ENCODE measurements around the gene LRRC1. TPM values are rescaled to one million over a fixed set of nuclear protein-coding genes. Genes with fewer than 3 reads are reported as not detected.

LRRC1 gene
- polyA plus RNA-seq, 1 donor (not counting 4 experiments of a cell fraction or from before 2014, with no cell fraction given): 19.7 TPM

DNA sequence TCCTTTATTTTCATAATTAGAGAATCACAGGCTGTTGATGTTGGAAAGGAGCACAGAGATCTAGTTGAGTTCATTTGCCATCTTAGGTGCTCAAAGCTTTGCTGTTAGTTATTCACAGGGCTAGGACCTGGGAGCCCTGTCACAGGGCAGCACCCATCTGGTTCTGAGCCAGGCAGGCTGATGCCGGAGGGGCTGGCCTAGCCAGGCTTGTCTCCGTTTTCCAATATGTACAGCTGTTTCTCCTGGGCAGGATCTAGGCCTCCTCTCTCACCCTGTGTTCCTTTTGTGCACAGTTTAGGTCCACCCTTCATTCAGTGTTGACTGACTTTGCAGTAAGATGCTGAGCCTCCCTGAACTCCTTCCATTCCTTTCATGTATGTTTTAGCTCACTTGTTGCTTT is 33.4 kb downstream of the LRRC1 start:
- FAIRE-seq: peak; percentile 84

DNA sequence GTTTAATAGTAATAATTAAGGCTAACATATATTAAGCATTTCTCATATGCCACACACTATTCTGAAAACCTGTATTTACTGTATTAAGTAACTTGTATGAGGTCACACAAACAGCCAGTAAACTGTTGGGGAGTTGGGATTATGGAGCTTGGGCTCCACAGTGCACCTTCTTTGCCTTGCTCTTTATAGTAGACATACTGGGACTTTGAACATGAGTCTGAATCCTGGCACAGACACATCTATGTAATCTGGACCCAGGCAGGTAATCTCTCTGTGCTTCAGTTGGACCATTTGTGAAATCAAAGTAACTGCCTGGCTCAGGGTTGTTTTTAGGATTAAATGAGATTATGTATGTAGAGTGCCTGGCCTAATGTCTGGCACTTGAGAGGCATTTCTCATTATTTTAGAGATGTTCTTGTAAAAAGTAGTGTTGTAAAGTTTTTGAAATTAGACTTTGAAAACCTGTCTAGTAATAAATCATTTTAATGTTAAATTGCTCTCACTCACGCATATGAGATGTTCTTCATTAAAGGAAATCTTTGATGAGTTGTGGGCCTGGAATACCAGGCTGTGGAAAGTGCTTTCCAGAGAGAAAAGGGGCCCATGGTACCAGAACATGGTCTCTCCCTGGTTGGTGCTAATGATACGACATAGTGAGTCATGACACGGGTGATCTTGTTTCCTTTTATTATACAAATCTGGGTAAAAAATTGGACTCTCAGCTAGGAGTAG is 34.3 kb downstream of the LRRC1 start:
- Histone ChIP-seq H3K9me3 (ENCODE audit: control insufficient read depth, low read depth, low read length) (no peaks in the 10 kb centered on the region), H3K4me1 (ENCODE audit: control insufficient read depth, extremely low read depth, insufficient read depth, low read length) (peaks cover 72% of the 10 kb centered on the region), H3K4me2 (ENCODE audit: control insufficient read depth, extremely low read depth, insufficient read depth, low read depth, low read length) (peak overlapping the region; percentile 35), H3K9ac (ENCODE audit: control insufficient read depth, extremely low read depth, insufficient read depth, low read length) (no peak overlapping the region), H3K36me3 (ENCODE audit: control insufficient read depth in 2 of 2, extremely low read depth in 1 of 2, insufficient read depth in 2 of 2, low read length in 2 of 2) (no peaks in the 10 kb centered on the region), H4K20me1 (ENCODE audit: control insufficient read depth, extremely low read depth, insufficient read depth, low read length) (no peaks in the 10 kb centered on the region), H3K27me3 (ENCODE audit: control insufficient read depth, extremely low read depth, insufficient read depth, low read length) (no peaks in the 10 kb centered on the region), H2AFZ (ENCODE audit: control insufficient read depth, low read length) (no peak overlapping the region), H3K9me1 (ENCODE audit: control insufficient read depth, extremely low read depth, insufficient read depth, low read length) (no peaks in the 10 kb centered on the region), H3K4me3 (ENCODE audit: control insufficient read depth in 2 of 3, extremely low read depth in 1 of 3, insufficient read depth in 2 of 3, low read depth in 1 of 3, low read length in 3 of 3) (no peak overlapping the region), H3K27ac (ENCODE audit: control insufficient read depth, insufficient read depth, low read length) (peak overlapping the region; percentile 4), H3K79me2 (ENCODE audit: control insufficient read depth, insufficient read depth, low read length) (peaks cover 84% of the 10 kb centered on the region)
- dilution Hi-C loops (cut with MboI; ENCODE audit: extremely low pct_ligation_motif_present, low sequenced_read_pairs): no loop called here
- FAIRE-seq (peak; percentile 81), DNase-seq (ENCODE audit: low read depth, low spot score) (no peak)
- TF ChIP-seq, protein P1, sequence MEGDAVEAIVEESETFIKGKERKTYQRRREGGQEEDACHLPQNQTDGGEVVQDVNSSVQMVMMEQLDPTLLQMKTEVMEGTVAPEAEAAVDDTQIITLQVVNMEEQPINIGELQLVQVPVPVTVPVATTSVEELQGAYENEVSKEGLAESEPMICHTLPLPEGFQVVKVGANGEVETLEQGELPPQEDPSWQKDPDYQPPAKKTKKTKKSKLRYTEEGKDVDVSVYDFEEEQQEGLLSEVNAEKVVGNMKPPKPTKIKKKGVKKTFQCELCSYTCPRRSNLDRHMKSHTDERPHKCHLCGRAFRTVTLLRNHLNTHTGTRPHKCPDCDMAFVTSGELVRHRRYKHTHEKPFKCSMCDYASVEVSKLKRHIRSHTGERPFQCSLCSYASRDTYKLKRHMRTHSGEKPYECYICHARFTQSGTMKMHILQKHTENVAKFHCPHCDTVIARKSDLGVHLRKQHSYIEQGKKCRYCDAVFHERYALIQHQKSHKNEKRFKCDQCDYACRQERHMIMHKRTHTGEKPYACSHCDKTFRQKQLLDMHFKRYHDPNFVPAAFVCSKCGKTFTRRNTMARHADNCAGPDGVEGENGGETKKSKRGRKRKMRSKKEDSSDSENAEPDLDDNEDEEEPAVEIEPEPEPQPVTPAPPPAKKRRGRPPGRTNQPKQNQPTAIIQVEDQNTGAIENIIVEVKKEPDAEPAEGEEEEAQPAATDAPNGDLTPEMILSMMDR (optimal IDR thresholded peaks at IDR 0.05 in 1 of 3, IDR thresholded peaks at IDR 0.05 in 1 of 3, conservative IDR thresholded peaks at IDR 0.05 in 1 of 3; ENCODE audit: extremely low read depth in 1 of 3, insufficient read depth in 2 of 3, low read length in 3 of 3): no peak

More for the DNA sequence above, 33.4 kb downstream of the LRRC1 start:
- Histone ChIP-seq H3K27ac (ENCODE audit: control insufficient read depth, insufficient read depth, low read length) (peak overlapping the region; percentile 27), H3K4me1 (ENCODE audit: control insufficient read depth, extremely low read depth, insufficient read depth, low read length) (peaks cover 63% of the 10 kb centered on the region), H3K27me3 (ENCODE audit: control insufficient read depth, extremely low read depth, insufficient read depth, low read length) (no peaks in the 10 kb centered on the region), H3K9ac (ENCODE audit: control insufficient read depth, extremely low read depth, insufficient read depth, low read length) (no peak overlapping the region), H3K36me3 (ENCODE audit: control insufficient read depth in 2 of 2, extremely low read depth in 1 of 2, insufficient read depth in 2 of 2, low read length in 2 of 2) (no peaks in the 10 kb centered on the region), H3K9me1 (ENCODE audit: control insufficient read depth, extremely low read depth, insufficient read depth, low read length) (no peaks in the 10 kb centered on the region), H4K20me1 (ENCODE audit: control insufficient read depth, extremely low read depth, insufficient read depth, low read length) (no peaks in the 10 kb centered on the region), H3K79me2 (ENCODE audit: control insufficient read depth, insufficient read depth, low read length) (peaks cover 92% of the 10 kb centered on the region), H2AFZ (ENCODE audit: control insufficient read depth, low read length) (no peak overlapping the region), H3K9me3 (ENCODE audit: control insufficient read depth, low read depth, low read length) (no peaks in the 10 kb centered on the region), H3K4me2 (ENCODE audit: control insufficient read depth, extremely low read depth, insufficient read depth, low read depth, low read length) (peak overlapping the region; percentile 27), H3K4me3 (ENCODE audit: control insufficient read depth in 2 of 3, extremely low read depth in 1 of 3, insufficient read depth in 2 of 3, low read depth in 1 of 3, low read length in 3 of 3) (no peak overlapping the region)
- TF ChIP-seq, protein P1 (optimal IDR thresholded peaks at IDR 0.05 in 1 of 3, IDR thresholded peaks at IDR 0.05 in 1 of 3, conservative IDR thresholded peaks at IDR 0.05 in 1 of 3; ENCODE audit: extremely low read depth in 1 of 3, insufficient read depth in 2 of 3, low read length in 3 of 3): no peak
- no peak for TF ChIP-seq EZH2 (IDR thresholded peaks at IDR 0.05; ENCODE audit: low read length)
- dilution Hi-C loops (cut with MboI; ENCODE audit: extremely low pct_ligation_motif_present, low sequenced_read_pairs): no loop called here
- DNase-seq (ENCODE audit: low read depth, low spot score): no peak

Data from keratinocyte (primary cell).